ENCODE results near the gene BANP.
"Not testable (repeated sequence)": the region's sequence is repeated elsewhere in the genome, so short reads cannot be mapped to it uniquely, and the experiment has no call there.

The BANP gene

DNA sequence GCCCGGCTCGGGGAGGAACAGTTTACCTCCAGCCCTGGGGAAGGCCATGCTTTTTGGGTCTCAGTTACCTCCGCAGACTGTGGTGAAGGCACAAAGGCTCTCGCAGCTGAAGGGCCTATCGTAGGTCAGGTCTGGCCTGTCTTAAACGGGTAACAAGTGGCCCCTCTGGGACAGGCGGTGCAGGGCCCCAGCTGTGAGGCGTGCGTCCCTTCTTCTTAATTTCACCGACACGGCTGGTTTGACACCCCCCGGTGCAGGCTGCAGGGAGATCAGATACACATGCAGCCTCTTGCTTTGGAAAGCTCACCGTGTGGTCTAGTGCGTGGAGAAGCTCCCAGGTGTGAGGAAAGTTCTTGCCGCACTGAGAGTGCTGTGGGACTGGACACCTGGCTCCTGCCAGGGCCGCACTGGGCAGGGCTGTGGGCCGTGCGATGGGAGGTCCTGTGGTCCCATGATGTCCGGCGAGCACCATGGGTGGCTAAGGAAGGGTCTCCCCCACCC, 162.4 kb downstream of the BANP start:
- TF ChIP-seq, protein P1, sequence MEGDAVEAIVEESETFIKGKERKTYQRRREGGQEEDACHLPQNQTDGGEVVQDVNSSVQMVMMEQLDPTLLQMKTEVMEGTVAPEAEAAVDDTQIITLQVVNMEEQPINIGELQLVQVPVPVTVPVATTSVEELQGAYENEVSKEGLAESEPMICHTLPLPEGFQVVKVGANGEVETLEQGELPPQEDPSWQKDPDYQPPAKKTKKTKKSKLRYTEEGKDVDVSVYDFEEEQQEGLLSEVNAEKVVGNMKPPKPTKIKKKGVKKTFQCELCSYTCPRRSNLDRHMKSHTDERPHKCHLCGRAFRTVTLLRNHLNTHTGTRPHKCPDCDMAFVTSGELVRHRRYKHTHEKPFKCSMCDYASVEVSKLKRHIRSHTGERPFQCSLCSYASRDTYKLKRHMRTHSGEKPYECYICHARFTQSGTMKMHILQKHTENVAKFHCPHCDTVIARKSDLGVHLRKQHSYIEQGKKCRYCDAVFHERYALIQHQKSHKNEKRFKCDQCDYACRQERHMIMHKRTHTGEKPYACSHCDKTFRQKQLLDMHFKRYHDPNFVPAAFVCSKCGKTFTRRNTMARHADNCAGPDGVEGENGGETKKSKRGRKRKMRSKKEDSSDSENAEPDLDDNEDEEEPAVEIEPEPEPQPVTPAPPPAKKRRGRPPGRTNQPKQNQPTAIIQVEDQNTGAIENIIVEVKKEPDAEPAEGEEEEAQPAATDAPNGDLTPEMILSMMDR (conservative IDR thresholded peaks at IDR 0.05; ENCODE audit: control insufficient read depth, insufficient read depth, low read depth, low read length), result no peak
- DNase-seq (ENCODE audit: low read depth), result no peak
- H3K4me3 ChIP-seq (ENCODE audit: control insufficient read depth, low read depth, low read length), result no peak overlapping the region

DNA sequence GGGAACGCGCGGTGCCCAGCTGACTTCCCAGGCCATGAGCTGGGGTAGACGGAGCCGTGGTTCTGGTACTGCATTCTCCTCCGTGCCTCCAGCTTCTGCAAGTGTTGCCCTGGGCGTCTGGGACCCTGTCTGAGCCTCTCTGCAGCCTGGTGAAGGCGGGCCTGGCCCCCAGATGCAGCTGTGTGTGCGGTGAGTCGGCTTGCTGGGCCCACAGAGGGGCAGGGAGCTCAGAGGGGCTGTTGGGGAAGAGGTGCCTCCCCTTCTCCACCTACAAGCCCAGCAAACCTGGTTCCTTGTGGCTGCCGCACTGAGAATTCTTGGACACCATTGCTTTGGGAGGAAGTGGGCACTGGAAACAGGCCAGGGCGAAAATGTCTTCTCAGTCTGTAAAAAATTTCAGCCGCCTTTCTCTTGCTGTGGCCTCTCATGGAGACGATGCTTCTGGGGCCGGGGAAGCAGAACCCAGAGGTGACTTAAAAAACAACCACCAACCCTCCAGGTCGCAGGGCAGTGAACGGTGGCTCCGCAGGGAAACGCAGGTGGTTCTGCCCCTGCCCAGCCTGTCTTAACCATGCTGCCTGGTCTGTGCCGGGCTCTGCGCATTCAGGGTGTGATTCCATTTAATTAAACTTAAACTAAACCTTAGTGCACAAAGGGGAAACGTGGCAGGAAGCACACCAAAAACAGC, 163.5 kb downstream of the BANP start:
- not testable (repeated sequence) for DNase-seq (ENCODE audit: low read depth); H3K4me3 ChIP-seq (ENCODE audit: control insufficient read depth, low read depth, low read length)

DNA sequence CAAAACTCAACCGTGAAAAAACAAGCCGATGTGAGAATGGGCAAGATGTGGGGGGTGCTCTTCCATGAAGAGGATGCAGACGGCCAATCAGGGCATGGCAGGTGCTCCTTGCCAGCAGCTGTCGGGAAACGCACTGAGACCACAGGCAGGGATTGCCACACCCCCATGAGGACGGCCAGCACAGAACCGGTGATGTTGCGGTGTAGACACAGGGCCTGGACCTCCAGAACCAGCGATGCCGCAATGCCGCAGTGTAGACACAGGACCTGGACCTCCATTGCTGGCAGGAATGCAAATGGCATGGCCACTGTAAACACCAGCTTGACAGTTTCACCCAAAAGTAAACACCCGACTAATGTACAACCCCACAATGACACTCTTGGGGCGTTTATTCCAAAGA, 164.9 kb downstream of the BANP start:
- no peak overlapping the region for H3K4me3 ChIP-seq (ENCODE audit: control insufficient read depth, low read depth, low read length)
- no peak for DNase-seq (ENCODE audit: low read depth)
- TF ChIP-seq, protein P1 (conservative IDR thresholded peaks at IDR 0.05; ENCODE audit: control insufficient read depth, insufficient read depth, low read depth, low read length), result no peak

DNA sequence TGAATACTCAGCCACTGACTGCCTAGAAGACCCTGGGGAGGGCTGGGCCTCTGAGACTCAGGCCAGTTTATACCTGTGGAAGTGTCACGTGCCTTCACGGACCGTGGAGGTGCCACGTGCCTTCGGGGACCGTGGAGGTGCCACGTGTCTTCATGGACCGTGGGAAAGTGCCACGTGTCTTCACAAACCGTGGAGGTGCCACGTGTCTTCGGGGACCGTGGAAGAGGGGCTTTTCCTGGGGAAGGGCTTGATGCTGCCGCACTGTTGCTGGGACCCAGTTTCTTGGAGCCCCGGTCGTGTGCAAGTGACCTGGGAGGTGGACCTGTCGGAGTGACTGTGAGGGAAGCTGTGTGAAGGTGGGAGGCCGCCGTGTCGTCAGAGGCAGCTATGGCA, 166.2 kb downstream of the BANP start:
- no peak overlapping the region for H3K4me3 ChIP-seq (ENCODE audit: control insufficient read depth, low read depth, low read length)

GRCh38 chr16:88118376-88118775, 167.1 kb downstream of the BANP start:
- H3K4me3 ChIP-seq (ENCODE audit: control insufficient read depth, low read depth, low read length), result no peak overlapping the region
- TF ChIP-seq, protein P1 (conservative IDR thresholded peaks at IDR 0.05; ENCODE audit: control insufficient read depth, insufficient read depth, low read depth, low read length), result no peak
- no peak for DNase-seq (ENCODE audit: low read depth)

More for the DNA sequence above, 166.2 kb downstream of the BANP start:
- TF ChIP-seq, protein P1 (conservative IDR thresholded peaks at IDR 0.05; ENCODE audit: control insufficient read depth, insufficient read depth, low read depth, low read length), result no peak
- DNase-seq (ENCODE audit: low read depth), result no peak

DNA sequence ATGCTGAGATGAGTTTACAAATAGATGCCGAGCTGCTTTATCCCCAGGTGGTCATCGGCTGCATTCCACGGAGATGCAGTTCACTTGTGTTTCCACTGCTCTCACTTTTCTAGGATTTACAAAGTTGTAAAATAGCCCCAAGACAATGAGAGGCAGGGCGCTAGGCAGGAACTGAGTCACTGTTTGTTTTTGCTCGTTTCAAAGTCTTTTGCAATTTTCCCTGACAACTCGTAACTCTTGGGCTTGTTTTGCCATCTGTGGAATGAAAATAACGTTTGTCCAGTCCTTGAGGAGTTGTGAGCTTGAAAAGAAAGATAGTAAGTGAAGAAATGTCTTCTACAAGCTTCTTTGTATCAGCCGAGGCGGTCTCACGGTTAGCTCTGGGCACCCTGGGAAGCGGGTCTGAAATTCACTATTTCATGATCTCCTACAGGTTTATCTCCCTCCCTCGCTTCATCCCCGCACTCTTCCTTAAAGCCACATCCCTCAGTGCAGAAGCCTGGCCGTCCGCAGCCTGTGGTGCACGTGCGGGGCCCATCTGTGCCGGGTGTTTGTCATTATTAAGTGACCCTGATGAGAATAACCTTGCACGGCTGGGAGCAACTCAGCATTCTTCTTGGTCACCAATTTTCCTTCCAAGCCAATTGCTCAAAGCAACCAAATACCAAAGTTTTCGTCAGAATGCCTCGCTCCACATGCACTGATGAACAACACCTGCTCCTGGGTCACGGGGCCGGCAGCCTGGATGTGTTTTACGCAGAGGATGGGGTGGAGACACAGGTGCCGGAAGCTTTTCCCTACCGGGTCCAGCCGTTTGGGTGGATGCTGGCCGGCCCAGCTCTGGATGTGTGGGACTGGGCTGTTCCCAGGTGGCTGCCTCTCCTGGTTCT, 167.9 kb downstream of the BANP start:
- DNase-seq (ENCODE audit: low read depth), result peak; percentile 83
- H3K4me3 ChIP-seq (ENCODE audit: control insufficient read depth, low read depth, low read length), result not testable (repeated sequence)

GRCh38 chr16:88119881-88120751, 168.9 kb downstream of the BANP start:
- DNase-seq (ENCODE audit: low read depth), result peak; percentile 11
- H3K4me3 ChIP-seq (ENCODE audit: control insufficient read depth, low read depth, low read length), result not testable (repeated sequence)

DNA sequence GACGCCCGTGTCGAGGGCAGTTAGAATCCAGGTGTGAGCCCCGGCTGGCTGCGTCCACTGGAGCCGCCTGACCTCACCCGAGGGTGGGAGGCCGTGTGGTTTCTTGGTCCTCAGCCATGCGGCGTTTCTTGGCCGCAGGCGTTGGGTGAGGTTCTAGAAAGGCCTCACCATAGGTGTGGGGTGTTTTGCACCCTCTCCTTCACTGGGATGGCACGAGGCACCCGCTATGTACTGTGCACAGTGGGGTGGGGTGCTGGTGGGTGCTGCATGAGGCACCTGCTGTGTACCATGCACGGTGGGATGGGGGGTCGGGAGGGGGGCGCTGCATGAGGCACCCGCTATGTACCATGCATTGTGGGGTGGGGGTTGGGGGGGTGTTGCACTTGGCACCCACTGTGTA, 169.6 kb downstream of the BANP start:
- DNase-seq (ENCODE audit: low read depth), result no peak
- H3K4me3 ChIP-seq (ENCODE audit: control insufficient read depth, low read depth, low read length), result no peak overlapping the region
- TF ChIP-seq, protein P1 (conservative IDR thresholded peaks at IDR 0.05; ENCODE audit: control insufficient read depth, insufficient read depth, low read depth, low read length), result no peak

DNA sequence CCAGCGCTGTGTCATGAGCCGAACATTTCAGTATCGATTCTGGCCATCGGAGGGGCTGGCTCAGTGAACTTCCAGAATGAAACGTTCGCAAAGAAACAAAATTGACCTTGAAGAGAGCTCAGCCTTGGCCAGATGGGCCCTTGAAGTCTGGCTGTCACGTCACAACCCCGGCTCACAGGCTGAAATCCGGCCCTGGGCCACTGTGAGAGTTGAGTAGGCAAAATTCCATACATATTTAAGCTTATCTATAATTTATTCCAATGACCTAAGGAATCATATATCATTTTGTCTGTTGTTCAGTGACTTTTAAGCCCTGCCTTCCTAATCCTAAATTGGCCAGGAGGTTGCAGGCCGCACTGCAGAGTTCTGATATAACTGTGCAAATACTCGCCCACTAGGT, 170.2 kb downstream of the BANP start:
- DNase-seq (ENCODE audit: low read depth); H3K4me3 ChIP-seq (ENCODE audit: control insufficient read depth, low read depth, low read length): not testable (repeated sequence)

Data from fibroblast of mammary gland (primary cell).